IPS-15b (cell line): ENCODE data around the gene OLFM1.
"Not testable (repeated sequence)": the region's sequence is repeated elsewhere in the genome, so short reads cannot be mapped to it uniquely, and the experiment has no call there.

Experiments
- H3K27me3 ChIP-seq: one replicate; pipeline ENCODE4 v1.6.1; 2013; ENCODE audit warnings: low read length; ENCODE audit not compliant: control insufficient read depth, insufficient read depth
- H3K36me3 ChIP-seq: one replicate; pipeline ENCODE4 v1.6.1; 2013; ENCODE audit warnings: low read length; ENCODE audit not compliant: control insufficient read depth, insufficient read depth
- H3K4me1 ChIP-seq: one replicate; pipeline ENCODE4 v1.6.1; 2013; ENCODE audit warnings: mild to moderate bottlenecking, low read length; ENCODE audit not compliant: control insufficient read depth, insufficient read depth
- H3K4me3 ChIP-seq: one replicate; pipeline ENCODE4 v1.5.1; 2013; ENCODE audit warnings: low read depth, low read length
- H3K9ac ChIP-seq: one replicate; pipeline ENCODE4 v1.6.1; 2013; ENCODE audit warnings: low read depth, mild to moderate bottlenecking, low read length
- H3K9me3 ChIP-seq: one replicate; pipeline ENCODE4 v1.6.1; 2013; ENCODE audit warnings: mild to moderate bottlenecking, low read length; ENCODE audit not compliant: control insufficient read depth, insufficient read depth

OLFM1 gene

DNA sequence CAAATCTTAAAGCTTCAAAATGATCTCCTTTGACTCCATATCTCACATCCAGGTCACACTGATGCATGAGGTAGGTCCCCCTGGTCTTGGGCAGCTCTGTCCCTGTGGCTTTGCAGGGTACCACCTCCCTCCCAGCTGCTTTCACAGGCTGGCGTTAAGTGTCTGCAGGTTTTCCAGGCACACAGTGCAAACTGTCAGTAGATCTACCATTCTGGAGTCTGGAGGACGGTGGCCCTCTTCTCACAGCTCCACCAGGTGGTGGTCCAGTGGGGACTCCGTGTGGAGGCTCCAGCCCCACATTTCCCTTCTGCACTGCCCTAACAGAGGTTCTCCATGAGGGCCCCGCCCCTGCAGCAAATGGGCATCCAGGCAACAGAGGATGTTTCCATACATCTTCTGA is 24.0 kb upstream of the OLFM1 start:
- H3K4me3 ChIP-seq, H3K4me1 ChIP-seq, H3K9ac ChIP-seq, H3K27me3 ChIP-seq, H3K9me3 ChIP-seq, H3K36me3 ChIP-seq: not testable (repeated sequence)

- H3K9ac ChIP-seq, H3K4me3 ChIP-seq, H3K27me3 ChIP-seq, H3K4me1 ChIP-seq, H3K36me3 ChIP-seq, H3K9me3 ChIP-seq: not testable (repeated sequence)
These were observed 23.6 kb upstream of the OLFM1 start for GRCh38 chr9:135063888-135064287.

GRCh38 chr9:135065151-135065550 is 22.3 kb upstream of the OLFM1 start:
- no peak overlapping the region for H3K9ac ChIP-seq

GRCh38 chr9:135065804-135066203 is 21.7 kb upstream of the OLFM1 start:
- no peaks in the 10 kb centered on the region for H3K4me1 ChIP-seq
- no peak overlapping the region for H3K4me3 ChIP-seq
- no peaks in the 10 kb centered on the region for H3K36me3 ChIP-seq
- H3K27me3 ChIP-seq, result no peaks in the 10 kb centered on the region
- H3K9ac ChIP-seq, result no peak overlapping the region
- no peaks in the 10 kb centered on the region for H3K9me3 ChIP-seq

More at GRCh38 chr9:135065151-135065550, 22.3 kb upstream of the OLFM1 start:
- H3K36me3 ChIP-seq, result no peaks in the 10 kb centered on the region
- H3K4me3 ChIP-seq, result no peak overlapping the region
- H3K27me3 ChIP-seq, result no peaks in the 10 kb centered on the region
- H3K4me1 ChIP-seq, result no peaks in the 10 kb centered on the region
- H3K9me3 ChIP-seq, result no peaks in the 10 kb centered on the region

DNA sequence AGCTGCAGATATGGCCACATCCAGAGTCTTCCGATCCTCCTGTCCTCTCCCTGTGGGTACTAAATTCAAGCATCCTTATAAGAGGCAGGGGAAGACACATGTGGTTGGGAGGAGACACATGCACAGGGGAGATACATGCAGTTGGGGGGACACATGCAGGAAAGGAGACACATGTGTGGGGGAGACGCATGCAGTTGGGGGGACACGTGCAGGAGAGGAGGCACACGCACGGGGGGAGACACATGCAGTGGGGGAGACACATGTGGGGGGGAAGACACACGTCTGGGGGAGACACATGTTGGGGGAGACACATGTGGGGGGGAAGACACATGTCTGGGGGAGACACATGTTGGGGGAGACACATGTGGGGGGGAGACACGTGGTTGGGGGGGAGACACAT is 21.2 kb upstream of the OLFM1 start:
- Histone ChIP-seq H3K27me3 (no peaks in the 10 kb centered on the region), H3K9me3 (no peaks in the 10 kb centered on the region), H3K36me3 (no peaks in the 10 kb centered on the region), H3K4me3 (no peak overlapping the region), H3K4me1 (no peaks in the 10 kb centered on the region), H3K9ac (no peak overlapping the region)

DNA sequence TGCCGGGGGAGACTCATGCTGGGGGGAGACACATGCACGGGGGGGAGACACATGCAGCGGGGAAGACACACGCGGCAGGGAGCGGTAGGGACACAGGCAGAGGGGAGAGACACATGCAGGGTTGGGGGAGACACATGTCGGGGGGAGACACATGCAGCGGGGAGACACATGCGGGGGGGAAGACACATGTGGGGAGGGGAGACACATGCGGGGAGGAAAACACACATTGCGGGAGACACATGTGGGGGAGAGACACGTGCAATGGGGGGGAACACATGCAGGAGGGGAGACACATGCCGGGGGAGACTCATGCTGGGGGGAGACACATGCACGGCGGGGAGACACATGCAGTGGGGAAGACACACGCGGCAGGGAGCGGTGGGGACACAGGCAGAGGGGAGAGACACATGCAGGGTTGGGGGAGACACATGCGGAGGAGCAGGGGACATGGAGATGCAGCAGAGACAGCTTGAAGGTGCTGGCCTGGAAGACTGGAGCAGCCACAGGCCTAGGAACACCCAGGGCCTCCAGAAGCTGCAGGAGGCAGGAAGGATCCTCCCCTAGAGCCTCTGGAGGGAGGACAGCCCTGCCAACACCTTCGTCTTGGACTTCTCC is 20.3 kb upstream of the OLFM1 start:
- H3K4me1 ChIP-seq, result no peaks in the 10 kb centered on the region
- no peak overlapping the region for H3K4me3 ChIP-seq

GRCh38 chr9:135068776-135069415 is 18.6 kb upstream of the OLFM1 start:
- Histone ChIP-seq H3K9me3 (no peaks in the 10 kb centered on the region), H3K4me3 (no peak overlapping the region), H3K4me1 (no peaks in the 10 kb centered on the region), H3K27me3 (no peaks in the 10 kb centered on the region), H3K9ac (no peak overlapping the region), H3K36me3 (no peaks in the 10 kb centered on the region)

More for the DNA sequence above, 20.3 kb upstream of the OLFM1 start:
- Histone ChIP-seq H3K27me3 (no peaks in the 10 kb centered on the region), H3K9me3 (no peaks in the 10 kb centered on the region), H3K36me3 (no peaks in the 10 kb centered on the region), H3K9ac (no peak overlapping the region)

GRCh38 chr9:135069558-135070197 is 17.8 kb upstream of the OLFM1 start:
- Histone ChIP-seq H3K27me3 (no peaks in the 10 kb centered on the region), H3K36me3 (no peaks in the 10 kb centered on the region), H3K9me3 (no peaks in the 10 kb centered on the region), H3K9ac (no peak overlapping the region), H3K4me1 (no peaks in the 10 kb centered on the region), H3K4me3 (no peak overlapping the region)

- Histone ChIP-seq H3K4me1 (no peaks in the 10 kb centered on the region), H3K36me3 (no peaks in the 10 kb centered on the region), H3K4me3 (no peak overlapping the region), H3K9ac (no peak overlapping the region), H3K27me3 (no peaks in the 10 kb centered on the region), H3K9me3 (no peaks in the 10 kb centered on the region)
These were observed 17.1 kb upstream of the OLFM1 start for GRCh38 chr9:135070198-135070951.

GRCh38 chr9:135070964-135071735 is 16.3 kb upstream of the OLFM1 start:
- Histone ChIP-seq H3K4me3 (no peak overlapping the region), H3K4me1 (peaks cover 2% of the 10 kb centered on the region), H3K27me3 (peaks cover 4% of the 10 kb centered on the region)

GRCh38 chr9:135073081-135073740 is 14.3 kb upstream of the OLFM1 start:
- H3K9ac ChIP-seq, result no peak overlapping the region
- H3K27me3 ChIP-seq, result peaks cover 10% of the 10 kb centered on the region
- H3K4me1 ChIP-seq, result peaks cover 5% of the 10 kb centered on the region
- H3K4me3 ChIP-seq, result no peak overlapping the region
- H3K9me3 ChIP-seq, result no peaks in the 10 kb centered on the region
- no peaks in the 10 kb centered on the region for H3K36me3 ChIP-seq

More at GRCh38 chr9:135070964-135071735, 16.3 kb upstream of the OLFM1 start:
- Histone ChIP-seq H3K36me3 (no peaks in the 10 kb centered on the region), H3K9me3 (no peaks in the 10 kb centered on the region), H3K9ac (no peak overlapping the region)
